GM12878 (cell line): ENCODE results near the gene SHC3. TPM values are rescaled to one million over a fixed set of nuclear protein-coding genes. Genes with fewer than 3 reads are reported as not detected.

Experiments used
- ATAC-seq: fragments of 200-7000 bp; cut with Tn5 transposase; 3 replicates; pipeline ENCODE4 v1.9.1; 2020; ENCODE audit warnings: mild to moderate bottlenecking, moderate library complexity
- BruUV-seq: library from RNA; stranded (reverse); fragments of 400-500 nt; replicated peaks from 2 replicates; lab custom pipeline; 2021; lab: Mats Ljungman, UMichigan
- CTCF ChIA-PET: fragments of 300-600 bp; sonication (Branson Sonifier 250); formaldehyde crosslinking; extraction: SDS; loops from one replicate; lab custom pipeline; 2021; ENCODE audit warnings: inconsistent platforms; lab: Yijun Ruan, JAX
- POLR2A ChIA-PET: fragments of 350-600 bp; formaldehyde crosslinking; extraction: SDS; loops from one replicate; lab custom pipeline; 2021; ENCODE audit warnings: inconsistent platforms; lab: Charles Lee
- RAD21 ChIA-PET: fragments of 300-600 bp; sonication (Branson Sonifier 250); formaldehyde crosslinking; loops from one replicate; lab custom pipeline; 2023; ENCODE audit warnings: antibody characterized with exemption; ENCODE audit not compliant: unreplicated experiment; lab: Charles Lee
- SMC1A ChIA-PET: fragments of 300-600 bp; sonication (Branson Sonifier 250); formaldehyde crosslinking; loops from one replicate; lab custom pipeline; 2023; ENCODE audit not compliant: unreplicated experiment, uncharacterized antibody; lab: Charles Lee
- DNase-seq: peaks from one replicate; pipeline ENCODE4 v3.0.0-alpha.2; 2011; ENCODE audit warnings: low read depth, low spot score
- FAIRE-seq: peaks from 3 replicates; lab custom pipeline; 2011; peaks lifted over from hg19 to GRCh38; lab: Jason Lieb, UNC
- H2AFZ ChIP-seq: 2 replicates; pipeline ENCODE4 v1.6.0; 2011; ENCODE audit warnings: low read depth, low read length, control low read depth; ENCODE audit not compliant: control insufficient read depth
- H3K27ac ChIP-seq: 2 replicates; pipeline ENCODE4 v1.5.1; 2011; ENCODE audit warnings: control low read depth; ENCODE audit not compliant: control insufficient read depth, insufficient read depth
- H3K27me3 ChIP-seq, 2 experiments: replicated peaks in 1 of 2; 2 replicates each; pipeline versions ENCODE4 v1.6.0 to v1.6.1; 2011; ENCODE audit warnings: low read length in 1 of 2; ENCODE audit not compliant: control insufficient read depth in 2 of 2, insufficient read depth in 2 of 2
- H3K36me3 ChIP-seq, 2 experiments: 2 replicates each; pipeline ENCODE4 v1.5.1; 2011; ENCODE audit warnings: low read length in 1 of 2; ENCODE audit not compliant: control insufficient read depth in 2 of 2, insufficient read depth in 2 of 2
- H3K4me1 ChIP-seq: 2 replicates; pipeline ENCODE4 v1.6.1; 2011; ENCODE audit warnings: mild to moderate bottlenecking, low read length, moderate library complexity, mixed read lengths; ENCODE audit not compliant: control insufficient read depth, insufficient read depth
- H3K4me2 ChIP-seq: 2 replicates; pipeline ENCODE4 v1.6.0; 2011; ENCODE audit warnings: control low read depth; ENCODE audit not compliant: control insufficient read depth, insufficient read depth
- H3K4me3 ChIP-seq: fragments of 200-600 bp; sonication (generic); 2 replicates; pipeline ENCODE4 v1.5.1; 2016
- H3K79me2 ChIP-seq: 2 replicates; pipeline ENCODE4 v1.6.0; 2011; ENCODE audit warnings: low read length; ENCODE audit not compliant: control insufficient read depth, insufficient read depth
- H3K9ac ChIP-seq: 2 replicates; pipeline ENCODE4 v1.8.0; 2011; ENCODE audit warnings: low read length, control low read depth, mixed read lengths; ENCODE audit not compliant: control insufficient read depth, insufficient read depth
- H3K9me3 ChIP-seq: replicated peaks from 3 replicates; pipeline ENCODE4 v1.5.1; 2011; ENCODE audit warnings: mild to moderate bottlenecking, low read length; ENCODE audit not compliant: control insufficient read depth, insufficient read depth
- H4K20me1 ChIP-seq: 2 replicates; pipeline ENCODE4 v1.6.0; 2011; ENCODE audit not compliant: control insufficient read depth, insufficient read depth
- BACH1 ChIP-seq: fragments of 450-650 bp; IDR thresholded peaks from 2 replicates; pipeline ENCODE4 v1.6.1; 2017; ENCODE audit warnings: mild to moderate bottlenecking, borderline replicate concordance
- BMI1 ChIP-seq: fragments of 450-650 bp; IDR thresholded peaks from 2 replicates; pipeline ENCODE4 v1.6.1; 2016; ENCODE audit warnings: mild to moderate bottlenecking, moderate library complexity, borderline replicate concordance
- BRCA1 ChIP-seq: IDR thresholded peaks from 2 replicates; pipeline ENCODE4 v1.6.1; 2011; ENCODE audit warnings: low read depth, low read length, improper control_type of control experiment
- CBX3 ChIP-seq: fragments of 200-600 bp; sonication (generic); IDR thresholded peaks from 2 replicates; pipeline ENCODE4 v1.6.1; 2016; ENCODE audit warnings: low read depth, borderline replicate concordance
- EED ChIP-seq: sonication (generic); IDR thresholded peaks from 2 replicates; pipeline ENCODE4 v1.6.1; 2016; ENCODE audit warnings: antibody characterized with exemption, low read depth
- EGR1 ChIP-seq, 2 experiments: IDR thresholded peaks; 1 replicate in 1 of 2; 2 replicates in 1 of 2; pipeline ENCODE4 v1.6.1; 2011 to 2012; ENCODE audit warnings: low read depth in 2 of 2, low read length in 2 of 2, borderline replicate concordance in 1 of 2, mild to moderate bottlenecking in 1 of 2, moderate library complexity in 1 of 2
- MEF2A ChIP-seq: IDR thresholded peaks from 2 replicates; pipeline ENCODE4 v1.6.1; 2011; ENCODE audit warnings: low read depth, mild to moderate bottlenecking, low read length, moderate library complexity; ENCODE audit not compliant: insufficient read depth
- MTA3 ChIP-seq: IDR thresholded peaks from 2 replicates; pipeline ENCODE4 v1.6.1; 2012; ENCODE audit warnings: low read length, inconsistent platforms, borderline replicate concordance
- NFYA ChIP-seq: IDR thresholded peaks from 2 replicates; pipeline ENCODE4 v1.6.1; 2011; ENCODE audit warnings: low read depth, mild to moderate bottlenecking, low read length, improper control_type of control experiment, borderline replicate concordance
- NFYB ChIP-seq: IDR thresholded peaks from 2 replicates; pipeline ENCODE4 v1.6.1; 2011; ENCODE audit warnings: low read depth, mild to moderate bottlenecking, low read length, improper control_type of control experiment, moderate library complexity; ENCODE audit not compliant: insufficient read depth
- NR2C1 ChIP-seq: fragments of 450-650 bp; IDR thresholded peaks from 2 replicates; pipeline ENCODE4 v1.6.1; 2017; ENCODE audit warnings: antibody characterized with exemption, mild to moderate bottlenecking, moderate library complexity
- POLR2AphosphoS5 ChIP-seq: IDR thresholded peaks from 2 replicates; pipeline ENCODE4 v1.6.1; 2011; ENCODE audit warnings: mild to moderate bottlenecking, low read length, inconsistent platforms
- SREBF1 ChIP-seq: IDR thresholded peaks from 2 replicates; pipeline ENCODE4 v1.6.1; 2012; ENCODE audit warnings: mild to moderate bottlenecking, low read length
- SUZ12 ChIP-seq: fragments of 200-600 bp; sonication (generic); IDR thresholded peaks from one replicate; pipeline ENCODE4 v1.6.1; 2018; ENCODE audit warnings: antibody characterized with exemption, mild to moderate bottlenecking; ENCODE audit not compliant: unreplicated experiment
- TARDBP ChIP-seq: IDR thresholded peaks from 2 replicates; pipeline ENCODE4 v1.6.1; 2016; ENCODE audit warnings: borderline replicate concordance
- ZNF622 ChIP-seq: fragments of 450-650 bp; IDR thresholded peaks from 2 replicates; pipeline ENCODE4 v1.6.1; 2017; ENCODE audit warnings: mild to moderate bottlenecking, inconsistent platforms
- WGBS: methylation state at CpG from one replicate; pipeline ENCODE4 v1.1.6; 2016; ENCODE audit warnings: low lambda C conversion rate; ENCODE audit not compliant: insufficient replicate concordance, insufficient coverage; ENCODE audit errors: missing lambda C conversion rate; 5-methylcytosine and 5-hydroxymethylcytosine counted together
- in situ Hi-C: fragments of 300-500 bp; cut with MboI; formaldehyde crosslinking; loops from 9 replicates; pipeline ENCODE4 v1.14.3; 2018; ENCODE audit warnings: mixed read lengths
- intact Hi-C: fragments of 100-400 bp; cut with micrococcal nuclease; formaldehyde crosslinking; loops from one replicate; pipeline ENCODE4 v1.14.2; 2022; ENCODE audit not compliant: unreplicated experiment
- polyA plus RNA-seq, 11 experiments: library from polyadenylated mRNA; depleted of rRNA in 4 of 11; unstranded in 6 of 11; stranded (reverse) in 5 of 11; fragments of >200 nt; fragmentation: Nextera tagmentation in 4 of 11; fragmentation: Illumina TruSeq in 1 of 11; extraction: Ambion mirVana in 4 of 11; extraction: Trizol in 1 of 11; gene quantifications; 1 replicate in 1 of 11; 2 replicates in 10 of 11; pipeline versions ENCODE4 v1.2.1 to v1.2.3, GENCODE V29; 2011 to 2016; ENCODE audit warnings: inconsistent platforms in 2 of 11, missing spikeins in 2 of 11, low read depth in 1 of 11
- total RNA-seq, 4 experiments: library from RNA; depleted of rRNA in 3 of 4; stranded (reverse); fragments of >200 nt in 3 of 4; fragmentation: Illumina TruSeq in 1 of 4; extraction: Trizol in 1 of 4; gene quantifications; 2 replicates each; pipeline versions ENCODE4 v1.2.1 to v1.2.3, GENCODE V29; 2013 to 2021
- TF ChIP-seq, protein P1 (sequence below): fragments of 450-650 bp; IDR thresholded peaks from 2 replicates; pipeline ENCODE4 v1.6.1; 2018; ENCODE audit warnings: borderline replicate concordance, mild to moderate bottlenecking; ENCODE audit not compliant: partially characterized antibody
- TF ChIP-seq, protein P2 (sequence below), 3 experiments: IDR thresholded peaks in 2 of 3; conservative IDR thresholded peaks in 1 of 3; 2 replicates each; pipeline ENCODE4 v1.5.1; 2011; ENCODE audit warnings: low read depth in 3 of 3, low read length in 3 of 3, mild to moderate bottlenecking in 3 of 3, control low read depth in 2 of 3, moderate library complexity in 2 of 3, inconsistent platforms in 1 of 3, mixed read lengths in 1 of 3; ENCODE audit not compliant: control insufficient read depth in 2 of 3, insufficient read depth in 1 of 3; ENCODE audit errors: extremely low read depth in 1 of 3
- TF ChIP-seq, protein P3 (sequence below): IDR thresholded peaks from 2 replicates; pipeline ENCODE4 v1.6.1; 2012; ENCODE audit warnings: low read length, inconsistent platforms

SHC3 gene
- total and polyA plus RNA-seq, 10 of the 15 experiments (the other 5 are each of a cell fraction or from before 2014, with no cell fraction given), result 0.01 to 0.06 TPM; not detected in 8

DNA sequence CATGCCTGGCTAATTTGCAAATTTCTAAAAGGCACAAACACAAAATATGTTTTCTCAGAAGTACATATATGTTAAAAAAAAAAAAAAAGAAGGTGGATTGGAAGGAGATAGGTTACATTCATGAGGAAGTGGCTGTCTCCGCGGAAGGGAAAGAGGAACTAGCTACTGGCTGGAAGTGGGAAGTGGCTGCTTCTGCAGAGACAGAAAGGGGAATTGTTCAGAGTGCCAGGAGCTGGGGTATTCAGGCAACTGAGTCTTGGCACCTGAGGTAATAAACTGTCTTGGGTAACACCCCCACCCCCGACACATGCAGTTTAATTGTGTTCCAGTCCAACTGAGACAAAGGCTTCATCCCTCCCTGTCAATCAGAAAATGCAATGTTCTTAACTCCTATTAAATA, 141.7 kb downstream of the SHC3 start (continued):
- TF ChIP-seq BACH1 (no peak), BRCA1 (no peak), POLR2AphosphoS5 (no peak)
- TF ChIP-seq, all 136 proteins: peak for 0

DNA sequence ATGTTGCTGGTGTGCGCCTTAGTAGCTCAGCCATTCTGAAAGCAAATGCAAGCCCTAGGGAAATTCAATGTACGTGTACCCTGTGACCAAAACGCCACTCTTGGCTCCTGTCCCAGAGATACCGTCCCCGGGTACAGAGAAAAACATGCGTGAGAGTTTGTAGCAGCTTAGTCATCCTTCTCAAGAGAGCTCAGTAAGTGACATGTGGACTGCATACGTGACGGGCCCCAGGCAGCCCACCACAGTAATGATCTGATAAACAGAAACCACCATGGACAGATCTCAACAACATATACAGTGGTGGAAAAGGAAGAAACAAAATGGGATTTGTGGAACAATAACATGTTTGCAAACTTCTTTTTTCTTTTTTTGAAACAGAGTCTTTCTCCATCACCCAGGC, 142.2 kb downstream of the SHC3 start:
- Histone ChIP-seq H3K27me3 (no peaks in the 10 kb centered on the region; a peak in 1 of 4 replicates), H3K4me1 (no peaks in the 10 kb centered on the region), H3K4me3 (no peak overlapping the region), H3K9me3 (no peaks in the 10 kb centered on the region), H3K27ac (no peak overlapping the region)
- DNase-seq, result no peak
- no peak for ATAC-seq
- ChIA-PET RAD21 (no interaction called here), CTCF (no interaction called here), POLR2A (no interaction called here)
- intact Hi-C loops (no loop called here), in situ Hi-C loops (no loop called here)
- 52% methylated on average over 8 of the region's 8 CpGs for WGBS
- TF ChIP-seq SUZ12, result no peak
- no peak for TF ChIP-seq NFYB
- TF ChIP-seq CBX3, result no peak
- TF ChIP-seq SREBF1, result no peak
- TF ChIP-seq TARDBP, result no peak
- TF ChIP-seq, protein P1, sequence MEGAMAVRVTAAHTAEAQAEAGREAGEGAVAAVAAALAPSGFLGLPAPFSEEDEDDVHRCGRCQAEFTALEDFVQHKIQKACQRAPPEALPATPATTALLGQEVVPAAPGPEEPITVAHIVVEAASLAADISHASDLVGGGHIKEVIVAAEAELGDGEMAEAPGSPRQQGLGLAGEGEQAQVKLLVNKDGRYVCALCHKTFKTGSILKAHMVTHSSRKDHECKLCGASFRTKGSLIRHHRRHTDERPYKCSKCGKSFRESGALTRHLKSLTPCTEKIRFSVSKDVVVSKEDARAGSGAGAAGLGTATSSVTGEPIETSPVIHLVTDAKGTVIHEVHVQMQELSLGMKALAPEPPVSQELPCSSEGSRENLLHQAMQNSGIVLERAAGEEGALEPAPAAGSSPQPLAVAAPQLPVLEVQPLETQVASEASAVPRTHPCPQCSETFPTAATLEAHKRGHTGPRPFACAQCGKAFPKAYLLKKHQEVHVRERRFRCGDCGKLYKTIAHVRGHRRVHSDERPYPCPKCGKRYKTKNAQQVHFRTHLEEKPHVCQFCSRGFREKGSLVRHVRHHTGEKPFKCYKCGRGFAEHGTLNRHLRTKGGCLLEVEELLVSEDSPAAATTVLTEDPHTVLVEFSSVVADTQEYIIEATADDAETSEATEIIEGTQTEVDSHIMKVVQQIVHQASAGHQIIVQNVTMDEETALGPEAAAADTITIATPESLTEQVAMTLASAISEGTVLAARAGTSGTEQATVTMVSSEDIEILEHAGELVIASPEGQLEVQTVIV, result no peak
- TF ChIP-seq EGR1 (IDR thresholded peaks at IDR 0.05; ENCODE audit: borderline replicate concordance in 1 of 2, low read depth in 2 of 2, low read length in 2 of 2), result no peak
- TF ChIP-seq, protein P2, sequence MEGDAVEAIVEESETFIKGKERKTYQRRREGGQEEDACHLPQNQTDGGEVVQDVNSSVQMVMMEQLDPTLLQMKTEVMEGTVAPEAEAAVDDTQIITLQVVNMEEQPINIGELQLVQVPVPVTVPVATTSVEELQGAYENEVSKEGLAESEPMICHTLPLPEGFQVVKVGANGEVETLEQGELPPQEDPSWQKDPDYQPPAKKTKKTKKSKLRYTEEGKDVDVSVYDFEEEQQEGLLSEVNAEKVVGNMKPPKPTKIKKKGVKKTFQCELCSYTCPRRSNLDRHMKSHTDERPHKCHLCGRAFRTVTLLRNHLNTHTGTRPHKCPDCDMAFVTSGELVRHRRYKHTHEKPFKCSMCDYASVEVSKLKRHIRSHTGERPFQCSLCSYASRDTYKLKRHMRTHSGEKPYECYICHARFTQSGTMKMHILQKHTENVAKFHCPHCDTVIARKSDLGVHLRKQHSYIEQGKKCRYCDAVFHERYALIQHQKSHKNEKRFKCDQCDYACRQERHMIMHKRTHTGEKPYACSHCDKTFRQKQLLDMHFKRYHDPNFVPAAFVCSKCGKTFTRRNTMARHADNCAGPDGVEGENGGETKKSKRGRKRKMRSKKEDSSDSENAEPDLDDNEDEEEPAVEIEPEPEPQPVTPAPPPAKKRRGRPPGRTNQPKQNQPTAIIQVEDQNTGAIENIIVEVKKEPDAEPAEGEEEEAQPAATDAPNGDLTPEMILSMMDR (IDR thresholded peaks at IDR 0.05 in 2 of 3, conservative IDR thresholded peaks at IDR 0.05 in 1 of 3; ENCODE audit: control insufficient read depth in 2 of 3, extremely low read depth in 1 of 3, insufficient read depth in 1 of 3, low read depth in 3 of 3, low read length in 3 of 3), result no peak
- no peak for TF ChIP-seq BMI1
- no peak for TF ChIP-seq NR2C1
- TF ChIP-seq, protein P3, sequence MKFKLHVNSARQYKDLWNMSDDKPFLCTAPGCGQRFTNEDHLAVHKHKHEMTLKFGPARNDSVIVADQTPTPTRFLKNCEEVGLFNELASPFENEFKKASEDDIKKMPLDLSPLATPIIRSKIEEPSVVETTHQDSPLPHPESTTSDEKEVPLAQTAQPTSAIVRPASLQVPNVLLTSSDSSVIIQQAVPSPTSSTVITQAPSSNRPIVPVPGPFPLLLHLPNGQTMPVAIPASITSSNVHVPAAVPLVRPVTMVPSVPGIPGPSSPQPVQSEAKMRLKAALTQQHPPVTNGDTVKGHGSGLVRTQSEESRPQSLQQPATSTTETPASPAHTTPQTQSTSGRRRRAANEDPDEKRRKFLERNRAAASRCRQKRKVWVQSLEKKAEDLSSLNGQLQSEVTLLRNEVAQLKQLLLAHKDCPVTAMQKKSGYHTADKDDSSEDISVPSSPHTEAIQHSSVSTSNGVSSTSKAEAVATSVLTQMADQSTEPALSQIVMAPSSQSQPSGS, result no peak
- no peak for TF ChIP-seq ZNF622
- no peak for TF ChIP-seq NFYA
- TF ChIP-seq EED, result no peak
- no peak for TF ChIP-seq MTA3
- no peak for TF ChIP-seq MEF2A
- TF ChIP-seq, all 136 proteins: peak for 0
- Histone ChIP-seq H3K4me2 (no peak overlapping the region), H3K9ac (no peak overlapping the region), H2AFZ (no peak overlapping the region), H3K36me3 (no peaks in the 10 kb centered on the region), H3K79me2 (no peaks in the 10 kb centered on the region), H4K20me1 (no peaks in the 10 kb centered on the region)
- SMC1A ChIA-PET, result no interaction called here
- FAIRE-seq, result no peak
- no TSS peak for BruUV-seq
